Urinary bladder (tissue), 4 donors: ENCODE data around the gene MYOZ1. TPM values are rescaled to one million over a fixed set of nuclear protein-coding genes. Genes with fewer than 3 reads are reported as not detected.
"Not testable (repeated sequence)": the region's sequence is repeated elsewhere in the genome, so short reads cannot be mapped to it uniquely, and the experiment has no call there.

Experiments
- DNase-seq: peaks from one replicate; pipeline ENCODE4 v3.0.0-alpha.2; 2015; ENCODE audit errors: extremely low spot score
- H3K27ac ChIP-seq: one replicate; pipeline ENCODE4 v1.5.1; 2013; ENCODE audit warnings: low read depth, mild to moderate bottlenecking, moderate library complexity
- H3K36me3 ChIP-seq: one replicate; pipeline ENCODE4 v1.6.1; 2013; ENCODE audit warnings: mild to moderate bottlenecking, moderate library complexity; ENCODE audit not compliant: insufficient read depth
- H3K4me1 ChIP-seq: one replicate; pipeline ENCODE4 v1.6.1; 2013; ENCODE audit warnings: mild to moderate bottlenecking, moderate library complexity; ENCODE audit not compliant: insufficient read depth
- H3K4me3 ChIP-seq: one replicate; pipeline ENCODE4 v1.5.1; 2013; ENCODE audit warnings: low read depth, low read length
- WGBS: extraction: QIAGEN DNeasy Blood & Tissue Kit; methylation state at CpG from one replicate; pipeline ENCODE4 v1.1.7; 2013; 5-methylcytosine and 5-hydroxymethylcytosine counted together
- polyA plus RNA-seq: library from polyadenylated mRNA; stranded (reverse); fragments of 200-250 nt; gene quantifications from one replicate; pipeline ENCODE4 v1.2.3, GENCODE V29; 2013
- total RNA-seq: library from RNA; depleted of rRNA; stranded (reverse); fragments of >200 nt; gene quantifications from one replicate; pipeline ENCODE4 v1.2.3, GENCODE V29; 2014
- donor health status: healthy with polysubstance abuse.
- donor health status: healthy.

Gene MYOZ1, protein sequence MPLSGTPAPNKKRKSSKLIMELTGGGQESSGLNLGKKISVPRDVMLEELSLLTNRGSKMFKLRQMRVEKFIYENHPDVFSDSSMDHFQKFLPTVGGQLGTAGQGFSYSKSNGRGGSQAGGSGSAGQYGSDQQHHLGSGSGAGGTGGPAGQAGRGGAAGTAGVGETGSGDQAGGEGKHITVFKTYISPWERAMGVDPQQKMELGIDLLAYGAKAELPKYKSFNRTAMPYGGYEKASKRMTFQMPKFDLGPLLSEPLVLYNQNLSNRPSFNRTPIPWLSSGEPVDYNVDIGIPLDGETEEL
- total RNA-seq: 11.5 TPM
- polyA plus RNA-seq: 0.68 TPM

DNA sequence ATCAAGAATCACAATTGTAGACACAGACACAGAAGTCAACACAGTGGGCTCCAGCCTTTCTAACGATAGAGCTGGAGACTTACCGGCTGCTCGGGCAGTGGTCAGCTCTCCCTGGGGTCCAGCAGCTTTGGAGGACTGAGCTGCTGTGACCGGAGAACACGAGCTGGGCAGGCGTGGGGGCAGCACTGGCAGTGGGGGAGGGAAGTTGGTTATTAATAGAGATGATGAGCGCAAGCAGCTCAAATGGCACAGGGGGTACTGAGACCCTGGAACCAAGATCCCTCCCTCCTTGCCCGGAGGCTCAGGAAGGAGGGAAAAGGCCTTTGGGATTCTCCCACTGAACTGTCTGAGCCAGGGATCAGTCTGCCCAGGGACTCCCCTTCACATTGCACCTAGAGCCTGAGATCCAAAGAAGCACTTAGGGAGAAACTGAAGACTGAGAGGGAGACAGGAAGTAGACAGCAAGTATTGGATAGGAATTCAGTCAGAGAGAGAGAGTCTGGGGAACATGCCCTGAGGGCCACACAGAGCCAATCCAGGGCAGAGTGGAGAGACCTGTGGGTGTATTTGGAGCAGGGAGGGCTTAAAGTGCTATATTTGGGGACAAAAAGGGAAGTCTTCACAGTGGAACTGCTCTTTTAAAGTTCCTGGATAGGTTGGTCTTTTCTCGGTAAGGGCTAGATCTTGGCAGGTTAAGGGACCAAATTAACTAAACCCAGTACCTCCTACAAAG lies at the start of gene MYOZ1:
Gene MYOZ1 (minus strand): TSS at position 147 of the 733 bp plus-strand sequence. CDS start 1,457 bp downstream, outside the sequence.
- Histone ChIP-seq H3K4me3 (no peak within 1 kb of the TSS), H3K4me1 (no peaks in the 10 kb centered on the region), H3K27ac (no peak within 1 kb of the TSS), H3K36me3 (no peaks in the 10 kb centered on the region)
- no peak for DNase-seq
- 69% methylated on average over 9 of the region's 9 CpGs for WGBS

DNA sequence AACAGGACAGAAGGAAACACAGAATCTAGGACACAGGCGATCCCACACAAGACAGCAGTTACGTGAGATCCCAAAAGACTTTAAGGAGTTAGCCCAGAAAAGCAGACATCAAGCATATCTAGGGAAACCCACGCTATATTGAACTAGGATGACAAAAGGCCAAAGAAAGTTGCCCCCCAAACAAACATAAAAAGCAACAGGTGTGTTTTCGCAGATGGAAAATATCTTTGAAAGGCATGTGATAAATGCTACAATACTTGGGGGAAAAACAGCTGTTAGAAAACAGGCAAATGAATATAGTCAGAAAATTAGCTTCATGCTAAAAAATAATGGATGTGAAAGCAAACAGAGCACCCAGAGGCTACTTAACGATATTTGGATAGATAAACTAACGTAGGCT lies 49.5 kb upstream of the MYOZ1 start:
- 94% methylated on average over 6 of the region's 6 CpGs for WGBS
- DNase-seq, H3K36me3 ChIP-seq, H3K27ac ChIP-seq, H3K4me1 ChIP-seq, H3K4me3 ChIP-seq: not testable (repeated sequence)

DNA sequence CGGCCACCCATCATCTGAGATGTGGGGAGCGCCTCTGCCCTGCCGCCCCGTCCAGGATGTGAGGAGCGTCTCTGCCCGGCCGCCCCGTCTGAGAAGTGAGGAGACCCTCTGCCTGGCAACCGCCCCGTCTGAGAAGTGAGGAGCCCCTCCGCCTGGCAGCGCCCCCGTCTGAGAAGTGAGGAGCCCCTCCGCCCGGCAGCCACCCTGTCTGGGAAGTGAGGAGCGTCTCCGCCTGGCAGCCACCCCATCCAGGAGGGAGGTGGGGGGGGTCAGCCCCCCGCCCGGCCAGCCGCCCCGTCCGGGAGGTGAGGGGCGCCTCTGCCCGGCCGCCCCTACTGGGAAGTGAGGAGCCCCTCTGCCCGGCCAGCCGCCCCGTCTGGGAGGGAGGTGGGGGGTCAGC lies 48.3 kb upstream of the MYOZ1 start:
- not testable (repeated sequence) for DNase-seq, H3K36me3 ChIP-seq, H3K4me1 ChIP-seq, H3K27ac ChIP-seq, H3K4me3 ChIP-seq
- 98% methylated on average over 22 of the region's 28 CpGs for WGBS

DNA sequence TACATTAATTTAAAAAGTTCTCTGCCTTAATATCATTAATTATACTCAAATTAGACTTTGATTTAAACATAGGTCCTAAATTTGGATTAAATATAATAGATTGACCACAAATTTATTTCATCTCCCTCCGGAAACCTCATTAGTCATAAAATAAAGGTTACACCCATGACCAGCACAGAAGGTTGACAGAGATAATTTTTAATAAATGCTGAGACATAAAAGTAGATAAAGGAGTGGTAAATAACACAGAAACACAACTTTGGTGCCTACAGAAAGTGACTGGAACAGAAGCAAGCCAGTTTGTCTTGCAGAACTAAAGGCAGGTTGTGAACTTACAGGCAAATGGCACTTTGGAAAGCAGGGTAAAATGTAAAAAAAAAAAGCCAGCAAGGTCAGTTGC lies 46.4 kb upstream of the MYOZ1 start:
- WGBS: 88% methylated on average over 1 of the region's 1 CpG
- H3K36me3 ChIP-seq, H3K27ac ChIP-seq, H3K4me1 ChIP-seq, DNase-seq, H3K4me3 ChIP-seq: not testable (repeated sequence)

DNA sequence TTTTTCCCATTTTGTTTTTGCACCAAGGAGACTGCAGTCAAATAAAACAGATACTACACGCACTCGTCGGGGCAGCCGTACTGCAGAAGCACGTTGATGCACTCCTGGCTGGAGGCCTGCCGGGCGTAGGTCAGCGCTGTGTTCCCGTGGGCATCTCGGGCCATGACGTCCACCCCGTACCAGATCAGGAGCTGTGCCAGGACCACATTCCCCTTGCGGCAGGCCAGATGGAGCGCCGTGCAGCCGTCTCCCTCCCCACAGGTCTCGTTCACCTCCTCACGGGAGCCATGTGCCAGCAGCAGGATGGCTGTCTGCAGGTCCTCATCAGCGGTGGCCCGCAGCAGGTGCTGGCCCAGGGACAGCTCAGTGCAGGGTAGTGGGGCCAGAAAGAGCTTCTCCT lies 33.3 kb upstream of the MYOZ1 start:
- WGBS: 90% methylated on average over 14 of the region's 20 CpGs
- not testable (repeated sequence) for H3K4me3 ChIP-seq

DNA sequence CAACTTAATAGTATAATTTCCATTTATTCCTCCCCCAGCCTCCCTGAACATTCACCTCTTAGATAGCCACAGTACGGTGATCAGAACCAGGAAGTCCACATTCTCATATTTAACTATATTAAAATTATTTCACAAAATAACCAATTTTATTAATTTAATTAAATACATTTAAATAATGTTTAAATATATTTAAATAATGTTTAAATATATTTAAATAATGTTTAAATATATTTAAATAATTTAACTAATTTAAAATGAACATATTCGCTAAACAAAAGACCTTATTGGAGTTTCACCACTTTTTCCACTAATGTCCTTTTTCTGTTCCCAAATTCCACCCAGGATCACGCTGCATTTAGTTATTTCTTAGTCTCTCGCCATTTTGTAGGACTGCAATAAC lies 27.1 kb upstream of the MYOZ1 start:
- not testable (repeated sequence) for H3K27ac ChIP-seq, DNase-seq, H3K4me1 ChIP-seq, H3K36me3 ChIP-seq, H3K4me3 ChIP-seq
- WGBS: 96% methylated on average over 3 of the region's 4 CpGs

More for the DNA sequence above, 33.3 kb upstream of the MYOZ1 start:
- not testable (repeated sequence) for DNase-seq, H3K4me1 ChIP-seq, H3K27ac ChIP-seq, H3K36me3 ChIP-seq

DNA sequence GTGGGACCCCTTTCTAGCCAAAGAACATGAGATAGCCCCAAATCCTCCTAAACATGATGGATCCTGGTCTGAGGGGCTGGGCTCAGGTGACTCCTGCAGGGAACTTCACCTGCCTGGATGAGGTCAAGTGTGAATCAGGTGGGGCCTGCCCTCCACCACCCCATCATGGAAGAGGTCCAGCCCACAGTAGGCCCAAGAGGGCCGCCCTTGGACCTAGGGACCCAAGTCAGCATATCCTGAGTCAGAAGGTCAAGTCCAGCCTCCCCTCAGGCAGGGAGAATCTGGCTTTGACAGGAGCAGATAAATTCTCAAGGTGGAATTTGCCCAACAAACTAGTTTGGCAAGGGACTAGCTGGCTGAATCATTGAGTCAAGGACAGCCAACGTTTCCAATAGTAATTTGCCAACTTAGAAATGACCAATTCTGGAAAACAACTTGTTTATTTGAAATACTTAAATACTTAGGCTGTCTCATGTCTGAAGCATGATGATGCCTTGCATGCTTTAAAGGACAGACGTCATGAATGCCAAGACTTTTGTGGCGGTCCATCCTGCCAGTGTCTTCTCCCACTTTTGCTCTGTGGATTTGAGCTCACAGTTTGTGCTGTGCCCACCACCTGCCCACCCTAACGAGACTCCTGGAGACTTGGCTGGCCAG lies 25.0 kb upstream of the MYOZ1 start:
- not testable (repeated sequence) for H3K4me1 ChIP-seq, H3K36me3 ChIP-seq, H3K4me3 ChIP-seq, DNase-seq, H3K27ac ChIP-seq
- WGBS: 67% methylated on average over 4 of the region's 5 CpGs

DNA sequence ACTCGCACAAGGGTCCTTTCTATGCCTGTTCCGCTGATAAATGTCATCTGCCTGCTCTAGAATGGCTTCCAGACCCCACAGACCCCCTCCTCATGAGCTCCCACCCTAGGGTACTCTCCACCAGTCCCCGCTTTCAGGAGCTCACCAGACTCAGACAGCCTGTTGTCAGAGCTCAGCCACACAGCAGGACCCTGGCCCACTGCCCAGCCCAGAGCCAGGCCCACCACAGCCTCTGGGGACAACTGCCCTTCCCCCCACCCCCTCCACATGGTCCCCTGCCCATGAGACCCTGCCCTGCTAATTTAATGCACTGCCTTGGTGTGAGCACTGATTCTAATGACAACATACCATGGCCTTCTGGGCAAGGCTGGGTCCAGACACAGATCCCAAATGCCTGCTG lies 24.3 kb upstream of the MYOZ1 start:
- H3K4me3 ChIP-seq, DNase-seq, H3K4me1 ChIP-seq, H3K36me3 ChIP-seq, H3K27ac ChIP-seq: not testable (repeated sequence)
- 72% methylated on average over 3 of the region's 3 CpGs for WGBS

DNA sequence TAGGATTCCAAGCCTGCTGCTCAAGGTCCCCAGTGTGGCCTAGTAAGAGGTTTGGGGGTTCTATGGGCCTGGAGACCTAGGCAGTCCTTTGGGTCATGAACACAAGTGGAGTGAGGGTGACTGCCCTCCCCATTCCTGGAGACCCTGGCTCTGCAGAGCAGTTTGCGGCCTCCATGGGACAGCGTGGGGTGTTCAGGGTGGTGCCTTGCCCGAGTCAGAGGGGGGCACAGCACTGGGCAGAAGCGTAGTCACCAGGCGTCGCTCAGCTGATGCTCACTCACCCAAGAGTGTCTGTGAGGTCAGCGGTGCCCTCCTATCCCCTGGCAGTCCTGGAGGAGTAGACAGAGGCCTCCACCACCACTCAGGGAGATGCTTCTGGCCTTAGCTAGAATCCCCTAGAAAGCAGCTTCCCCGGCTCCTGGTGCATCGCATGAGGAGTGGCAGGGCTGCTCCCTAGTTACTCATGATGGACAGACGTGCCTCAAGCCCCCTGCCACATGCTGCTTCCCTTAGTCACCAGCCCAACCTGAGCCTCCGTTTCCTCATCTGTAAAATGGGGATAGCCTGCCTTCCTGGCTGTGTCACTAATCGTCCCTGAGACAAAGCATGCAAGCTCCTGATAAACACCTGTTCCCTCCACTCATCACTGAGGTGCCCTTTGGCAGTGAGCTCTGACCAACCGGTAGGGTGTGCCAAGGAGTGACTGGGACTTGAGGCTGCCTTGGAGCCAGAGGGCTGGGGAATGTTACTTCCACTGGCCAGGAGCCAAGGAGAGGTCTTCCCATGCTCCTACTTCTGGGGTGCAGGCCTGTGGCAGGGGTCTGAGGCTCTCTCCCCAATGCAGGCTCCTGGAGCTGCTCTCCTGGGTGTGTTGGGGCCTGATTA lies 23.1 kb upstream of the MYOZ1 start:
- H3K27ac ChIP-seq, H3K4me1 ChIP-seq, H3K36me3 ChIP-seq, H3K4me3 ChIP-seq, DNase-seq: not testable (repeated sequence)
- WGBS: 74% methylated on average over 13 of the region's 13 CpGs

DNA sequence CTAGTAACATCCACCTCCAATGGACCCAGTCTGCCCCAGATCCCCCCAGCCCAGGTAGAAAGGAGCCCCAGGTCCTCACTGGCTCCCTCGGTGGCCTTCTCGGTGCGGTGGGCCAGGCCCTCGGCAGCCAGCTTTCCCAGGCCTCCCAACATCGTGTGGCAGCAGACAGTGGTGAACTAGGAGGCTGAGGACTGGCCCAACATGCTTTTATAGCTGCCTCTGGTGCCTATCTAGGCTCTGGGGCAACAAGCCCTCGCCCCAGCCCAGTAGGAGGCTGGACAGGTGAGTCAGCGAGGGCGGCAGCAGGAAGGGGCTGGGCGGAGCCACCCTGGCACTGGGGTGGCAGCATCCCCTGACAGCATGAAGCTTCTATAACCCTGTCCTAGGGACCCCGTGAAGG lies 22.3 kb upstream of the MYOZ1 start:
- WGBS: 78% methylated on average over 10 of the region's 10 CpGs
- H3K27ac ChIP-seq: not testable (repeated sequence)

DNA sequence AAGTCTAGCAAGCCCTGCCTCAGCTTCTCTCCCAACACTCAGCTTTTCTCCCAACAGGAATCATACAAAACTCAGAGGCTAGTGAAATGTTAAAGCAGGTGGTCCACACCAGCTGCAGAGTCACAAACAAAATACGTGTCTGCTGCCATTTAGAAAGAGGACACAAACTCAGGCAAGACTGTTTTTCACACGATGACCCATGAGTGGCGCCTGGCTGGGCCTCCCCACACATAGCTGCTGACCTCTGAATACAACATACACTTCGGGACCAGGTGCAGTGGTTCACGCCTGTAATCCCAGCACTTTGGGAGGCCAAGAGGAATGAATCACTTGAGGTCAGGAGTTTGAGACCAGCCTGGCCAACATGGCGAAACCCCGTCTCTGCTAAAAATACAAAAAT lies 21.4 kb upstream of the MYOZ1 start:
- H3K27ac ChIP-seq, H3K4me3 ChIP-seq, H3K36me3 ChIP-seq, H3K4me1 ChIP-seq, DNase-seq: not testable (repeated sequence)
- 81% methylated on average over 7 of the region's 7 CpGs for WGBS

More for the DNA sequence above, 22.3 kb upstream of the MYOZ1 start:
- H3K4me3 ChIP-seq, H3K4me1 ChIP-seq, H3K36me3 ChIP-seq, DNase-seq: not testable (repeated sequence)

DNA sequence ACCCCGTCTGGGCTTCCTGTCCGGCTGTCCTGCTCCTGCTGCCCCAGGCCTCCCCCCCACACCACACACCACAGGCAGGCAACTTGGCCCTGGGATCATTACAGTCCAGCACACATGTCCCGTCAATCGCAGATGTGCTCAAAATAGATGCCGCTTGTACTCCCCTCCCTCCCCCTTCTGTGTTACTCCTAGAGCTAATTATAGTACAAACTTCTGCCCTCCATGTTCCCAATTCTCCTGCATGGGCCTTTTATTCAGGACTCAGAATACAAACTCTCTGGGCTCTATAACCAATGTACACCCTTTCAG lies 14.7 kb upstream of the MYOZ1 start, which contains the start of gene SYNPO2L:
Gene SYNPO2L (minus strand): TSS at position 40 of the 309 bp plus-strand sequence. CDS start 107 bp downstream, outside the sequence.
- no peak within 1 kb of the TSS for H3K4me3 ChIP-seq
- no peaks in the 10 kb centered on the region for H3K4me1 ChIP-seq
- no peaks in the 10 kb centered on the region for H3K36me3 ChIP-seq
- no peak for DNase-seq
- H3K27ac ChIP-seq: no peak within 1 kb of the TSS
- 44% methylated on average over 5 of the region's 5 CpGs for WGBS

DNA sequence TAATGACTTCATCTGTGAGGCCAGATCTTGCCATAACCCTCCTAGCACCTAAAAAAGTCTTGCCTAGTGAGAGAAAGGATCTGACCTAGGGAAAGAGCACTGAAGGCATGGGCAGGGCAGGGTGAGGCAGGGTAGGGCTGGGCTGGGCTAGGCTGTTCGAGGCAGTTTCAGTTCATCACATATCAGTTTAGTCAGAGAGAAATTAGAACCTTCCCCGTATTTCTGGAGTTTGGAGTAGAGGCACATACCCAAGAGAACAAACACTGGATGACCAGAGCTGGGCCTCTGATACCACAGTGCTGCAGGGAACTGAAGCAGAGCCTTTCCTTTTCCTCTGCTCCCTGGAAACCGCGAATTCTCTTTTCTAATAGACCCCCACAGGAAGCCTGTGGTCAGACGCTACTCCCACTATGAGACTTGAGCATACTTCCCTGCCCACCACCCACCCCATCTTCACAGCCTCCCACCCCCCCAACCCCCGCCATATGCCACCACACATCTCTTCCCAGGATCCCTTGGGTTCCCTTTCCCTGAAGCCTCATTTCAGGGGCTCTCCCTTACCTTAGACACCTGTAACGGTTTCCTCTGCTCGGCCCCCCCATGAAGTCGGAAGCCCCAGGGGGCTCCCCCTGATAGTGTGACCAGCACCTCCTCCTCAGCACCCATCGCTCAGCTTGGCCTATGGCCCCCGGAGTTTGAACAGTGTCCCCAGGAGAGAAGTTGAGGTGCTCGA lies 14.1 kb upstream of the MYOZ1 start:
- Histone ChIP-seq H3K4me3 (no peak overlapping the region), H3K4me1 (no peaks in the 10 kb centered on the region), H3K36me3 (no peaks in the 10 kb centered on the region), H3K27ac (no peak overlapping the region)
- 80% methylated on average over 12 of the region's 12 CpGs for WGBS
- no peak for DNase-seq
